WTC11 (cell line): ENCODE results near the gene ZNF841. TPM values are rescaled to one million over a fixed set of nuclear protein-coding genes. Genes with fewer than 3 reads are reported as not detected.

Source experiments
- ATAC-seq: fragments of 200-7000 bp; cut with Tn5 transposase; 2 replicates; pipeline ENCODE4 v1.10.0; 2021; ENCODE audit warnings: mild to moderate bottlenecking, moderate library complexity
- CTCF ChIA-PET: fragments of 300-600 bp; sonication (Branson Sonifier 250); formaldehyde crosslinking; loops from one replicate; lab custom pipeline; 2021; ENCODE audit warnings: antibody characterized with exemption; lab: Charles Lee
- POLR2A ChIA-PET: fragments of 350-600 bp; sonication (Branson Sonifier 250); formaldehyde crosslinking; loops from one replicate; lab custom pipeline; 2021; ENCODE audit warnings: antibody characterized with exemption; lab: Charles Lee
- DNase-seq: peaks from one replicate; pipeline ENCODE4 v3.0.0; 2021; ENCODE audit warnings: low spot score
- H3K27ac Mint-ChIP-seq: 2 replicates; pipeline ENCODE4 v1.8.0; 2021; ENCODE audit warnings: mixed read lengths
- H3K27me3 Mint-ChIP-seq: 2 replicates; pipeline ENCODE4 v1.8.0; 2021; ENCODE audit warnings: low read depth, mild to moderate bottlenecking, moderate library complexity, mixed read lengths
- H3K36me3 Mint-ChIP-seq: 2 replicates; pipeline ENCODE4 v1.8.0; 2021; ENCODE audit warnings: mixed read lengths
- H3K4me1 Mint-ChIP-seq: 2 replicates; pipeline ENCODE4 v1.8.0; 2022; ENCODE audit warnings: mixed read lengths
- H3K4me3 Mint-ChIP-seq: 2 replicates; pipeline ENCODE4 v1.8.0; 2021; ENCODE audit warnings: mild to moderate bottlenecking, moderate library complexity, mixed read lengths
- H3K9me3 Mint-ChIP-seq: 2 replicates; pipeline ENCODE4 v1.8.0; 2021; ENCODE audit warnings: mixed read lengths
- AR ChIP-seq: fragments of 250-450 bp; sonication (Bioruptor Pico); IDR thresholded peaks from 2 replicates; pipeline ENCODE4 v1.9.0; 2021; ENCODE audit warnings: mild to moderate bottlenecking
- CBFB ChIP-seq: sonication (generic); formaldehyde crosslinking; IDR thresholded peaks from 2 replicates; pipeline ENCODE4 v1.8.1; 2022; ENCODE audit warnings: mild to moderate bottlenecking, low read depth, missing genetic modification reagents
- CTCF ChIP-seq: fragments of 200-600 bp; IDR thresholded peaks from 2 replicates; pipeline ENCODE4 v1.8.0; 2022; ENCODE audit warnings: antibody characterized with exemption
- E2F1 ChIP-seq: sonication (generic); formaldehyde crosslinking; IDR thresholded peaks from 2 replicates; pipeline ENCODE4 v1.8.0; 2022; ENCODE audit warnings: mild to moderate bottlenecking, missing genetic modification reagents
- E2F5 ChIP-seq: sonication (generic); formaldehyde crosslinking; IDR thresholded peaks from 2 replicates; pipeline ENCODE4 v1.8.1; 2022; ENCODE audit warnings: mild to moderate bottlenecking, moderate library complexity, missing genetic modification reagents
- EMX1 ChIP-seq: fragments of 250-450 bp; sonication (Bioruptor Pico); IDR thresholded peaks from 2 replicates; pipeline ENCODE4 v1.8.0; 2021; ENCODE audit warnings: mild to moderate bottlenecking
- IRF1 ChIP-seq: sonication (generic); formaldehyde crosslinking; IDR thresholded peaks from 2 replicates; pipeline ENCODE4 v1.8.0; 2023; ENCODE audit warnings: missing genetic modification reagents
- KAT7 ChIP-seq: sonication (generic); formaldehyde crosslinking; IDR thresholded peaks from 2 replicates; pipeline ENCODE4 v1.8.1; 2023; ENCODE audit warnings: missing genetic modification reagents, mild to moderate bottlenecking, borderline replicate concordance
- MLX ChIP-seq: sonication (generic); formaldehyde crosslinking; IDR thresholded peaks from 2 replicates; pipeline ENCODE4 v1.8.1; 2023; ENCODE audit warnings: mild to moderate bottlenecking, missing genetic modification reagents, moderate library complexity
- NFATC4 ChIP-seq: fragments of 250-450 bp; sonication (Bioruptor Pico); IDR thresholded peaks from 2 replicates; pipeline ENCODE4 v1.9.0; 2021; ENCODE audit warnings: mild to moderate bottlenecking
- RELA ChIP-seq: sonication (generic); formaldehyde crosslinking; IDR thresholded peaks from 2 replicates; pipeline ENCODE4 v1.8.1; 2022; ENCODE audit warnings: missing genetic modification reagents, mild to moderate bottlenecking, borderline replicate concordance
- SMAD4 ChIP-seq: sonication (generic); formaldehyde crosslinking; IDR thresholded peaks from 2 replicates; pipeline ENCODE4 v1.8.0; 2022; ENCODE audit warnings: mild to moderate bottlenecking, missing genetic modification reagents
- ZBTB43 ChIP-seq: sonication (generic); formaldehyde crosslinking; IDR thresholded peaks from 2 replicates; pipeline ENCODE4 v1.8.1; 2023; ENCODE audit warnings: mild to moderate bottlenecking, missing genetic modification reagents
- ZMAT4 ChIP-seq: fragments of 250-450 bp; sonication (Bioruptor Pico); IDR thresholded peaks from 2 replicates; pipeline ENCODE4 v1.9.0; 2021; ENCODE audit warnings: mild to moderate bottlenecking
- ZNF121 ChIP-seq: sonication (generic); formaldehyde crosslinking; IDR thresholded peaks from 2 replicates; pipeline ENCODE4 v1.8.0; 2023; ENCODE audit warnings: missing genetic modification reagents
- ZNF138 ChIP-seq: sonication (generic); formaldehyde crosslinking; conservative IDR thresholded peaks from 2 replicates; pipeline ENCODE4 v1.8.1; 2022; ENCODE audit warnings: mild to moderate bottlenecking, moderate library complexity, missing genetic modification reagents
- ZNF219 ChIP-seq: sonication (generic); formaldehyde crosslinking; IDR thresholded peaks from 2 replicates; pipeline ENCODE4 v1.8.0; 2023; ENCODE audit warnings: missing genetic modification reagents, mild to moderate bottlenecking, borderline replicate concordance
- ZNF232 ChIP-seq: sonication (generic); formaldehyde crosslinking; IDR thresholded peaks from 2 replicates; pipeline ENCODE4 v1.8.0; 2022; ENCODE audit warnings: mild to moderate bottlenecking, missing genetic modification reagents
- ZNF396 ChIP-seq: fragments of 250-450 bp; sonication (Bioruptor Pico); IDR thresholded peaks from 2 replicates; pipeline ENCODE4 v1.8.0; 2021; ENCODE audit warnings: mild to moderate bottlenecking, moderate library complexity, borderline replicate concordance
- ZNF416 ChIP-seq: fragments of 250-450 bp; sonication (Bioruptor Pico); IDR thresholded peaks from 2 replicates; pipeline ENCODE4 v1.9.0; 2021; ENCODE audit warnings: mild to moderate bottlenecking, inconsistent platforms
- ZNF532 ChIP-seq: fragments of 250-450 bp; sonication (Bioruptor Pico); IDR thresholded peaks from 2 replicates; pipeline ENCODE4 v1.9.0; 2021; ENCODE audit warnings: mild to moderate bottlenecking, borderline replicate concordance
- total RNA-seq: library from RNA; stranded (reverse); gene quantifications from 3 replicates; pipeline ENCODE4 v1.2.3, GENCODE V29; 2021

Gene ZNF841
- total RNA-seq, 1 experiment from 2014 or later: 27.9 TPM

- H3K4me1 Mint-ChIP-seq: no peaks in the 10 kb centered on the region
- H3K27ac Mint-ChIP-seq: no peak overlapping the region
- no peak for DNase-seq
- no peak for TF ChIP-seq ZNF219 (CRISPR knock-in tag)
- no peak for TF ChIP-seq RELA
- no peak for TF ChIP-seq ZBTB43
- no peak for TF ChIP-seq CTCF
- no peak for TF ChIP-seq EMX1 (CRISPR knock-in tag)
- no peak for TF ChIP-seq KAT7 (CRISPR knock-in tag)
- TF ChIP-seq SMAD4 (CRISPR knock-in tag): no peak
- no peak for TF ChIP-seq ZNF138
- TF ChIP-seq ZNF532: no peak
- TF ChIP-seq ZNF396: no peak
- no peak for TF ChIP-seq CBFB (CRISPR knock-in tag)
- H3K36me3 Mint-ChIP-seq: peaks cover 82% of the 10 kb centered on the region
- POLR2A ChIA-PET: no interaction called here
- no peak for ATAC-seq
- CTCF ChIA-PET: no interaction called here
- peaks cover 87% of the 10 kb centered on the region for H3K9me3 Mint-ChIP-seq
- no peak overlapping the region for H3K4me3 Mint-ChIP-seq
- H3K27me3 Mint-ChIP-seq: peaks cover 49% of the 10 kb centered on the region
Observed at GRCh38 chr19:52112624-52113023, 17.1 kb upstream of the ZNF841 start.

- H3K27me3 Mint-ChIP-seq: peaks cover 54% of the 10 kb centered on the region
- H3K36me3 Mint-ChIP-seq: peaks cover 79% of the 10 kb centered on the region
- ChIA-PET CTCF (no interaction called here), POLR2A (no interaction called here)
- H3K27ac Mint-ChIP-seq: no peak overlapping the region
- no peaks in the 10 kb centered on the region for H3K4me1 Mint-ChIP-seq
- ATAC-seq (no peak), DNase-seq (no peak)
- H3K9me3 Mint-ChIP-seq: peaks cover 85% of the 10 kb centered on the region
- no peak overlapping the region for H3K4me3 Mint-ChIP-seq
- TF ChIP-seq IRF1 (CRISPR knock-in tag) (no peak), ZNF232 (CRISPR knock-in tag) (no peak), ZBTB43 (no peak), NFATC4 (no peak), E2F1 (CRISPR knock-in tag) (no peak), ZMAT4 (no peak), AR (CRISPR knock-in tag) (no peak), ZNF138 (no peak), MLX (no peak), ZNF121 (CRISPR knock-in tag) (no peak), E2F5 (CRISPR knock-in tag) (no peak), ZNF416 (CRISPR knock-in tag) (no peak)
Observed at GRCh38 chr19:52110780-52111179, 15.2 kb upstream of the ZNF841 start.
